NCI-H187 (cell line): ENCODE data around the gene ABCB9.
"Not testable (repeated sequence)": the region's sequence is repeated elsewhere in the genome, so short reads cannot be mapped to it uniquely, and the experiment has no call there.

Experiments used
- DNase-seq, 2 experiments: peaks; one replicate each; lab custom pipeline; 2025; lab: John Stamatoyannopoulos, UW

Gene ABCB9

DNA sequence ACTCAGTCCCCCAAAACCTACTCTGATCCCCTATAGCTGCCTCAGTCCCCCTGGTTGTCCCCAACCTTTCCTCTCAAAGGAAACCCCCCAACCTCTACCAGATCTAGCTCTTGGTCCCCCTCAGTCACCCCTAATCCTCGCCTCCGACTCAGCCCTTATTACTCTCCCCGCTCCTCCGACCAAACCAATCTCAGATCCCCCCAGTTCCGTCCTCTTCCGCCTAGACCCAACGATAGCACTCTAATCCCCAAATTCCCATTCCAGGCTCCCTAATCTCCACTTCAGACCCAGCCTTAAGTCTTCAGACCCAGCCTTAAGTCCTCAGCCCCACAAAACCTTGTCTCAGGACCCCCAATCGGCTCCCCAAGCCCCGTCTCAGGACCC is 71.0 kb downstream of the ABCB9 start:
- DNase-seq, result no peak

DNA sequence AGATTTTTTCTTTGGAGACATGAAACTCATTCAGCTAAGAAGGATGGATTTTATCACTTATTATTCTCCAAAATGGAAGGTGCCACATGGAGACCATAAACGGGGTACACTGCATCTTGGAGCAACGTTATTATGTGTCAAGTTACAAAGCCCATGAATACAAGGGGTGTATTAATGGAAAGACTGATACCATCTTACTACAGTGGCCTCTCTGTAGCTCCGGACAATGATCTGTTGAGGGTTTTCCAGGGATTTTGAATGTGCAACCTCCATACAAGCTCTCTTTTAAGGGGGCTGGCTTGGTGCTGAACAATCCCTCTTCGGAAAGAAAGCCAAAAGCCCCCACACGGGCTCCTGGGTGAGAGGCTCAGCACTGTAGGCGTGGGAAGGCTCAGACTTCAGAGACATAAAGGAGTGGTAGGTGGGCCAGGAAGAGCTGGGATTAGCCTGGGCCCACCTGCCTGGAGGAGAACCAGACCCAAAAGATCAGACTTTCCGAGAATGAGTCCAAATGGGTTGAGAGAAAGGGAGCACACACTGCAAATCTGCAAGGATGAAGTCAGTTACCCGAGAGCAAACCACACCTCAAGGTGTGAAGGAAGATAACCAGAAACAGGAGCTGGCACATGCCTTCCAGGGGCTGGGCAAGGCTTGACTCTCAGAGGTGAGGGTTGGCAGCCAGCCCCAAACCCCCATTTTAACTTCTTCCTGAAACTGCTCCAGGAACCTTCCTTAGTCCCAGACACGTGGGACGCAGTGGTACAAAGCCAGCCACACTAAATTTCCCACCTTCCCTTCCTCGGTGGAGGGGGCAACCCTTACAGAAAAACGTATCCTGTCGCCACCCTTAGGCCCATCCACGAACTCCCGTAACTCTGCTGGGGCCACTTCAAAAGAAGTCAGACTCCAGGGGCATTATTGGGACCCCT is 71.8 kb downstream of the ABCB9 start:
- DNase-seq, result no peak

GRCh38 chr12:122893208-122894153 is 72.8 kb downstream of the ABCB9 start:
- DNase-seq, result no peak

DNA sequence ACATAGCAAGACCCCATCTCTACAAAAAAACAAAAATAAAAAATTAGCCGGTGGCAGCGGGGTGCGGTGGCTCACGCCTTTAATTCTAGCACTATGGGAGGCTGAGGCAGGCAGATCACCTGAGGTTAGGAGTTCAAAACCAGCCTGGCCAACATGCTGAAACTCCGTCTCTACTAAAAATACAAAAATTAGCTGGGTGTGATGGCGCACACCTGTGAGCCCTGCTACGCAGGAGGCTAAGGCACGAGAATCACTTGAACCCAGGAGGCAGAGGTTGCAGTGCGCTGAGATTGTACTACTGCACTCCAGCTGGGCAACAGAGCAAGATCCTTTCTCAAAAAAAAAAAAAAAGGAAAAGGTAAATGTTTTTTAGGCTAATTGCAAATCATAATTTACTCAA is 73.5 kb downstream of the ABCB9 start:
- not testable (repeated sequence) for DNase-seq

DNA sequence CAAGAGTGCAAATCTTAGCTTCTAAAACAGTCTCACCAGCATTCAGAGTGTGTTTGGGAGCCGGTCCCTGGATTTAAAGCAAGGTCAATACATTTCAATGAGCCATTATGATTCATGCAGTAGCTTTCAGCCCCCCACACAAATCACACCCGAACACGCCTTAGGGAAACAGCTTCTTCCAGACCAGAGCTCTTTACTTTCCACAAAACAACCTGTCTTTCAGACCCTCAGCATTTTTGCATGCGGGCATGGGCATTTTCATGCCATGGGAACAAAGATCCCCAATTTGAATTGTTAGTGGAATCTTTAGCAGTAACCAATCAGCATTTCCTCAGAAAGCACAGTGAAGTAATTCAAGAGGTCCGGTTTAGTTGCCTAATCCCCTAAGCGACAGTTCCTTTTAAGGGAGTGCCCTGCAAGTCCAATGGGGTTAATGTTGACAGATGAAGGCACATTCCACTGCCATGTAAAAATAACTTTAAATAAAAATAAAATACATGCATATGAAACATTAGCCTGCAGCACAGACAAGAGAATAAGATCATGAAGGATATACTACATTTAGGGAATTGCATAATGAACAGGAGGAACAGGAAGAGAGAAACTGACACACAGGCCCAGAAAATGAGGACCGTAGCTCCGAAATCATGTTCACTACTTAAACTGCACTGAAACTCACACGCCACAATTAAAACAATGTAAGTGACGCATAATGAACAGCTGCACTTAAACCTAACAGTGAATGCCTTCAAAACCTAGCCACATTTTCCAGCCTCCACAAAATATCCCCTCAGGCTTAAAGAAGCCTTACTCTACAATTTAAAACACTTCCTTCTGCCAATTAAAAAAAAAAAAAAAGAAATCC is 74.4 kb downstream of the ABCB9 start:
- DNase-seq, result no peak

DNA sequence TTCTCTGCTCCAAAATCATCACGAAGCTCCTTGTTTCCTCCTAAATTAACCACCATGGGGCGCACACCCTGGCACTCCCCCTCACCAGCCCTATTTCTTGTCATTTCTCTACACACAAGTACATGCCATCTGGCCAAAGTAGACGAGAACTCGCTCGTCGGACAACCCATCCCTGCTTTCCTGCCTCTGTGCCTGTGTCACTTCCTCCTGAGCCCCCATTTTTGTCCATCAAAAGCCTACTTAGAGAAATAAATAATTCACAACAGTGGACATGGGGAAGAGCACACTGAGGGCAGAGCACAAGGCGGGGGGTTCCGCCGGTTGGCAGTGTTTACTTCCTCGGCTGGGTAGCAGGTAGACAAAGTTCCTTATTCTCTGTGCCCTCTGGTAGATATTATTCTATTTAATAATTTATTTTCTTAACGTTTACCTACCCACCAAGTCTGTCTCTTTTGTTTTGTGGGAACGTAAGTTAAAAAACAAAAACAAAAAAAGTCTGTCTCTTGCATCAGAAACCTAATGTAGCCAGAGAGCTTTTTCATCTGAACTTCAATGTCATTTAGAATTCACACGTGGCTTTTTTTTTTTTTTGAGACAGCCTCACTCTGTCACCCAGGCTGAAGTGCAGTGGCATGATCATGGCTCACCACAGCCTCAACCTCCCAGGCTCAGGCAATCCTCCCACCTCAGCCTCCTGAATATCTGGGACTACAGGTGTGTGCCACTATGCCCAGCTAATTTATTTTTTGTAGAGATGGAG is 76.3 kb downstream of the ABCB9 start:
- DNase-seq, result no peak

DNA sequence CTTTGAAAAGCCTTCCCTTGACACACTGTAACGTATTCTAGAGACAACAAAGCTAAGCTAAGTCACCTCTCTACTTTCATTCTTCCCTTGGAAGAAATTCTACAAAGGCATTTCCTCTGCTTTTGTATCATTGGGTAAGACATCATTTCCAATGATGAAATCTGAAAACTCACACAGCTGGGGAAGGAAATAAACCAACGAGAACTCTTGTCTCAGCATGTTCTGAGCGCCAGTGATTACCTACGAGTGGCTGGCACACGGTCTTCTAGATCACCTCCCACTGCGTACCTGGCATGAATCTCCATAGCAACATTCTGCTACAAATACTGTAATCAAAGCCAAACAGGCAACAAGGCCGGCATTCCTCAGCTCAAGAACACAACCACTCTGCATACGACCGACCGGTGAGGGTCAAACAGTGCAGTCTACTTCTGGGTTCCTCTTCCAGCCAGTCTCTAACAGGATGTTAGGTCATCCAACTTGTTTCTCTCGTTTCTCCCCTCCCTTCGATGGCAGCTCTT is 78.0 kb downstream of the ABCB9 start:
- DNase-seq, result peak in 1 of 2 experiments; percentile 36

DNA sequence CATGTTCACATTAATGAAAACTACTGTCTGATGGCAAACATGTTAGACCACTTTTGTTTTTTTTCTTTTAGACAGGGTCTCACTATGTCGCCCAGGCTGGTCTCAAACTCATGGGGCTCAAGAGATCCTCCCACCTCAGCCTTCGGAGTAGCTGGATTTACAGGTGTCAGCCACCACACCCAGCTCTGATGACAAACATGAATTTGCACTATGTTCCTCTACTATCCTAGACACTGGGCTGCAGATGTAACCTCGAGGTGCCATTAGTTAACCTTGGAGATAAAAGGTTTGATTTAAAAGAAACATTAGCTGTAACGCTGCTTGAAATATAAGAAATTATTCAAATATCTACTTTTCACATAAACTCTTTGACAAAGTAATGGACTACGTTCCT is 78.4 kb downstream of the ABCB9 start:
- DNase-seq, result no peak

- DNase-seq, result no peak
These were observed 79.1 kb downstream of the ABCB9 start for GRCh38 chr12:122886851-122887818.

DNA sequence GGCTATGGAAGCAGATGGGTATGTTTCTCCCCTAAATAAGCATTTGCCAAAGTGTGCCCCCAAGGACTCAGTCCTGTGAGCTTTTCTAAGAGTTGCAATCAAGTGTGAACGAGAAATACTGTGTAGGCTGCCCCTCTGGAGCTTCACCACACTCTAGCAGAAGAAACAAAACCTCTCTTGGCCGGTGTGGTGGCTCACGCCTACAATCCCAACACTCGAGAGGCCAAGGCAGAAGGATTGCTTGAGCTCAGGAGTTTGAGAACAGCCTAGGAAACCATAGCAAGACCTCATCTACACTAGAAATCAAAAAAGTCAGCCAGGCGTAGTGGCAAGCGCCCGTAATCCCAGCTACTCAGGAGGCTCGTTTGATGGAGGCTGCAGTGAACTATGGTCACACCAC is 80.1 kb downstream of the ABCB9 start:
- no peak for DNase-seq

DNA sequence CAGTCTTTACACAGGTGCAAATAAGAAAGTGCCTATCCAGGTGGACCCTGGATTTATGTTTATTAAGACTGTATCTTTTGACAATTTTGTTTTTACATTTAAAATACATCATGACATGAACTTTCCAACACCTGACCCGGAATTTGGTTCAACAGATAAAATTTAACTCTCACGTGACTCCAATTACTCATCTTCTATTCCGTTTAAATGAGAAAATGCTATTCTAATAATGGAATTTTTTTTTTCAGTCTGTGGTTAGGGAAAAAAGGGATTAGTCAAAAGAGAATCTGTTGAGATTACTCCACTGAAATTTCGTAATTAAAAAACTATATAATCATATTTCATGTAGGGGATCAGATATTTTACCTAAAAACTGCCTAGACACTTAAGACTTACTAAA is 81.4 kb downstream of the ABCB9 start:
- DNase-seq, result no peak

DNA sequence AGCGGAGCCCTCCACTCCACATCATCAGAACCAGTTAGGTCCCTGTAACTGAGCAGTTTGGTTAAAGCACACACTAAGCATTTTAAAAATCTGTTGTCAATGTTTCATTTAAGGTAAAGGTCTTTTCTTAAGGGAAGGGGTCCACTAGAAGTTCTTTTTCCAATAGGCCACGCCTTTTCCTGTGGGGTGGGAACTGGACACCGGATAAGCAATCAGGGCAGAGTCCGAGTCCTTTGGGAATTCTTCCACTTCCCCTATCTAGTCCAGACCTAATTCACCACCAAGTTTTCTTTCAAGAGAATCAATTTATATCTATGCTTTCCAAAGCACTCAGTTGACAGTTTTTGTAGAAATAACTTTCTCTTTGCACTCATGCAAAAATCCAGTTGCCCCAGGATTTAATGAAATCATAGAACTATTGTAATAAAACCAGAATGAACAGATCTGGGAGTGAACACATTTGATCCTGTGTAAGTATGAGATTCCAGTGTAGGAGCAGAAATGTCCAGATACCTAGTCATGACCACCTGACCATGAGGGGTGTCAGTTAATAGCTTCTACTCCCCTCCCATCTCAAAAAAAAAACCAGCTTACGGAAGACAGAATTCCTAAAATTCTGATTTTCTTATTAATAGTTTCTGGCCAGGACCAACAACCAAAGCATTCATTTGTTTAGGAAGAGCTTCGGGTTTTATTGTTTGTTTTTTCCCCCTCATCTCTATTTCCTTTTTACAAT is 82.0 kb downstream of the ABCB9 start:
- DNase-seq, result no peak

GRCh38 chr12:122882908-122883558 is 83.2 kb downstream of the ABCB9 start:
- DNase-seq, result no peak

DNA sequence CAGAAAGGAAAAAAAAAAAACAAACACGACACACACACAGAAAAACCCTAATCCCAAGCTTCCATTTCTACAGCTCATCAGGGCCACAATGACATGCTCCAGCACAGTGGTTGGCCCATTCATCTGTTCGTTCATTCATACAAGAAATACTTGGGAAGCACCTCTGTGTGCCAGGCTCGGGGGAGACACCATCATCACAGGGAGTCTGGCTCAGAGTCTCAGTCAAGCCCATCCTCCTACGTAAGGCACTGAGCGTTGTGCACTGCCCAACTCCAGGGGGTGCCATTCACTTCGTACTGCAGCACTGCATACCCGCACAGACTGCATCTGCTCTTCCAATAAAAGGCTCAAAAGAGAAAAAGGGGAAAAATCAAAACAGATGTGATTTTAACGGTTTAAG is 85.6 kb downstream of the ABCB9 start:
- peak in 1 of 2 experiments; percentile 42 for DNase-seq

DNA sequence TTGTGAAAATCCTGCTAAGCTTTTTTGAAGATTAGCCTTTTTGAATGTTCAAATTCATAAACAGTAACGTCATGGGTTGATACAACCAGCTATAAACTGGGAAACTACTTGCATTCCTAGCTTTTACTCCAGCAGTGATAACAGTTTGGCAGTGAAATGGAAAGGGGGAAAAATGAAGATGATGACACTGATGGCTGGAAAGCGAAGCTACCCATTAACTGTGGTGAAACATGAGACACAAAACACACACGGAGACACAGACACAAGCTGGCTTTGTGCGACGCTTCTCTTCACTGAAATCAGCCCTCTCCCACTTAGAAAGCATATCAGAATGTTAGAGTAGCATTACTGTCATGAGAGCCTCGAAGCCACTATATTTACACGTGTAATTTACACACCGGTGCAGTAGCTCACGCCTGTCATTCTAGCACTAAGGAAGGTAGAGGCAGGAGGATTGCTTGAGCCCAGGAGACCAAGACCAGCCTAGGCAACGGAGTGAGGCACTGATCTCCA is 86.1 kb downstream of the ABCB9 start:
- DNase-seq, result no peak
